ENCODE results near the gene OPA1. TPM values are rescaled to one million over a fixed set of nuclear protein-coding genes. Genes with fewer than 3 reads are reported as not detected.
A peak's percentile ranks its signal among the peaks of the same experiment; 100 is the strongest.

Gene OPA1
- total RNA-seq, 1 experiment from 2014 or later, result 72.0 TPM

DNA sequence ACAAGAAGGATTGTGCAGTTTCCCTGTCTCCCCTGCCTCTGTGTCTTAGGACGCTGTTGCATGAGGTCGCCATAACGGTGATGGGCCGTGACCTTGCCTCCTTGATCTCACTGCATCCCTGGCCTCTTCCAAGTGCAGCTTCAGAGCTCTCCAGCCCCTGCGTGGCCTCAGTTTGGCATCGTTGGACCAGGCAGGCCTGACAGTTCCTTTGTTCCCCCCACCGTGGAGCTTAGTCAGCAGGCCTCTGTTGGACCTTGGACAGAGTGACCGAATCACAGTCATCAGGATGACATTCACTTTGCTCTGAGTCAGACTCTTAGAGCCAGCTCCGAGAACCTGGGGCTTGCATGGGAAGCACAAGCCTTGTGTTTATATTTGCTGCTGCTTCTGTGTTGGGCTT, 139.4 kb downstream of the OPA1 start:
- Histone ChIP-seq H3K4me2 (ENCODE audit: low read length) (peak overlapping the region; percentile 34), H3K4me1 (ENCODE audit: control insufficient read depth in 1 of 2, insufficient read depth in 2 of 2, low read length in 2 of 2) (peaks cover 0 to 11% of the 10 kb centered on the region in 2 experiments; a peak in 2 of 4 replicates), H3K27me3 (ENCODE audit: insufficient read depth, low read length) (no peaks in the 10 kb centered on the region), H3K27ac (ENCODE audit: low read depth, low read length) (no peak overlapping the region), H3K4me3 (replicated peaks in 1 of 2; ENCODE audit: low read depth in 1 of 2, low read length in 2 of 2) (no peak overlapping the region), H3K9me2 (ENCODE audit: insufficient read depth) (no peaks in the 10 kb centered on the region), H3K9ac (ENCODE audit: low read length) (no peak overlapping the region), H3K9me3 (ENCODE audit: control insufficient read depth in 1 of 2, insufficient read depth in 1 of 2, low read depth in 1 of 2, low read length in 2 of 2) (no peaks in the 10 kb centered on the region), H4K20me1 (ENCODE audit: insufficient read depth) (no peaks in the 10 kb centered on the region), H3K36me3 (ENCODE audit: control insufficient read depth in 1 of 2, insufficient read depth in 2 of 2, low read length in 2 of 2) (no peaks in the 10 kb centered on the region), H2AFZ (ENCODE audit: low read depth, low read length, poor library complexity, severe bottlenecking) (no peak overlapping the region), H3K79me2 (ENCODE audit: insufficient read depth, low read length) (no peaks in the 10 kb centered on the region)
- no TSS peak for BruUV-seq (replicated peaks)
- ChIA-PET POLR2A (no interaction called here), RAD21 (ENCODE audit: low non-redundant PET in 1 of 2, low total read pairs in 2 of 2, uncharacterized antibody in 2 of 2, unreplicated experiment in 2 of 2) (no interaction called here), CTCF (no interaction called here)
- intact Hi-C loops (cut with micrococcal nuclease), result no loop called here
- TF ChIP-seq JUND (IDR thresholded peaks at IDR 0.05) (0 out of 2 replicates have a peak, but pooled peaks have one; percentile 12), CBX3 (IDR thresholded peaks at IDR 0.05; ENCODE audit: low read depth) (no peak), FOSL1 (IDR thresholded peaks at IDR 0.05; ENCODE audit: low read depth) (peak; percentile 42; the same call in 1 of the 2 replicates), SP1 (IDR thresholded peaks at IDR 0.05; ENCODE audit: low read depth) (0 out of 2 replicates have a peak, but pooled peaks have one; percentile 17), ZNF274 (IDR thresholded peaks at IDR 0.05; ENCODE audit: low read depth, low read length) (no peak)
- DNase-seq (ENCODE audit: low read depth, low spot score) (peak; percentile 16), ATAC-seq (peak; percentile 60; the same call in 1 of the 2 replicates)

DNA sequence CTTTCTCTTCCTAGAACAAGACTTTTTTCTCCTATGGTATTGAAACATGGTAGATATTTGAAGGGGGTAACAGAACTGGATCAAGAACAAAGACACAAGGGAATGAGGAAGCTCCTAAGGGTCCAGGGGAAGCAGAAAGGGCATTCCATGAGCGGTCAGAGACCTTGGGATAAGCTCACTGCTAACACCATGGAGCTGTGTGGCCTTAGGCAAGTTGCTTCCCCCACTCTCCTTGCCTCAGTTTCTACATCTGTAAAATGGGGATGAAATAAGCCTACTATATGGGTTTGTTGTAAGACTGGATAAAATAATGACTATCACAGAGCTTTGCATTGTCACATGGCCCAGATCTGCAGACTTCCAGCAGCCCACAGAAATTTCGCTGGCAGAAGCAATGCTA, 139.8 kb downstream of the OPA1 start:
- Histone ChIP-seq H3K4me3 (replicated peaks in 1 of 2; ENCODE audit: low read depth in 1 of 2, low read length in 2 of 2) (no peak overlapping the region), H2AFZ (ENCODE audit: low read depth, low read length, poor library complexity, severe bottlenecking) (no peak overlapping the region), H3K27me3 (ENCODE audit: insufficient read depth, low read length) (no peaks in the 10 kb centered on the region), H3K9me3 (ENCODE audit: control insufficient read depth in 1 of 2, insufficient read depth in 1 of 2, low read depth in 1 of 2, low read length in 2 of 2) (no peaks in the 10 kb centered on the region), H3K9ac (ENCODE audit: low read length) (no peak overlapping the region), H3K4me1 (ENCODE audit: control insufficient read depth in 1 of 2, insufficient read depth in 2 of 2, low read length in 2 of 2) (peaks cover 0 to 11% of the 10 kb centered on the region in 2 experiments; a peak in 2 of 4 replicates), H4K20me1 (ENCODE audit: insufficient read depth) (no peaks in the 10 kb centered on the region), H3K79me2 (ENCODE audit: insufficient read depth, low read length) (no peaks in the 10 kb centered on the region), H3K4me2 (ENCODE audit: low read length) (peak overlapping the region; percentile 34), H3K9me2 (ENCODE audit: insufficient read depth) (no peaks in the 10 kb centered on the region), H3K27ac (ENCODE audit: low read depth, low read length) (no peak overlapping the region), H3K36me3 (ENCODE audit: control insufficient read depth in 1 of 2, insufficient read depth in 2 of 2, low read length in 2 of 2) (no peaks in the 10 kb centered on the region)
- no peak for TF ChIP-seq CBX3 (IDR thresholded peaks at IDR 0.05; ENCODE audit: low read depth)
- TF ChIP-seq SIN3A (IDR thresholded peaks at IDR 0.05; ENCODE audit: low read depth), result no peak
- TF ChIP-seq ATF3 (IDR thresholded peaks at IDR 0.05), result no peak
- TF ChIP-seq ZFX (IDR thresholded peaks at IDR 0.05), result no peak
- no peak for DNase-seq (ENCODE audit: low read depth, low spot score)
- no peak for ATAC-seq
- no TSS peak for BruUV-seq (replicated peaks)
- POLR2A ChIA-PET, result no interaction called here
- CTCF ChIA-PET, result no interaction called here
- RAD21 ChIA-PET (ENCODE audit: low non-redundant PET in 1 of 2, low total read pairs in 2 of 2, uncharacterized antibody in 2 of 2, unreplicated experiment in 2 of 2), result no interaction called here
- intact Hi-C loops (cut with micrococcal nuclease), result no loop called here

All from HCT116 (cell line).